ENCODE data around the gene MRPL24.

MRPL24 gene

DNA sequence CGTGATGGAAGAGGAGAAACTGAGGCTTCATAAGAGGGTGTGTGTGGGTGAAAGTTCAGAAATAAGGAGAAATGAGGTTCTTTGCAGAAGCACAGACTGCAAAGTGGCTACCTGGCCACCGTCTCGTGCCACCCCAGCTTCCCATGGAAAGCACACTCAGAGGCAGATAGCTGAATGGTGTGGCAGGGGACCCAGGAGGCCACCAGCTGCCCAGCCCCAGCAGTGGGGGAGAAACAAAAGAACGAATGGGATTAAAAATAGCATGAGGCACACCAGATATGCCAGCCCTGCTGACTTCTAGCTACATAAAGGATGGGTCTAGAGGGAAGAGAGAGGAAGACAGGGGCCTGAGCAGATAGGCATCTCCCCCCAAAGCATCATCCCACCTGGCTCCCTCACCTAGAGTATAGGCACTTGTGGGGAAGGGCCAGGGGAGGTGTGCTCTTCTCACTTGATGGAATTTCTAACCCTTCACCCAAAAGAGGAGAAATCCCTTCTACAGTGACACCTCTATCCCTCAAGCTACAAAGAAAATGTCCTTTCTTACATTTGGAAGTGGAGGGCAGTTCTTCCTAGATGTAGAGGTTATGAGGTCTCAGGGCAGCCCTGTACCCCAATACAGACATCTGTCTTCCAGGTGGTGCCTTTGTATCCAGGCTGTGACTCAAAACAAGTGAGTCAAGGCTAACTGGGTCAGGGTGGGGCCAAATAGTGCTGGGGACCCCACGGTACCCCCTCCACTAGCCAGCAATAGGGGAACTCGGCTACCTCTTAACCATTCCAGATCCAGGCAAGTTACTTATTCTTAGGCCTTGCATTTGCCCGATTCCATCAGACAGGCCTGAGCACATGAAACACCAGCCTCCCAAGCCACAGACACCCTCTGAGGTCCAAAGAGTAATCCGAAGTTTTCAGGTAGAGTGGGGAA lies 7.1 kb upstream of the MRPL24 start:
- Mint-ChIP-seq H3K4me1 (peaks cover 65% of the 10 kb centered on the region), H3K9me3 (no peaks in the 10 kb centered on the region), H3K4me3 (peak overlapping the region; percentile 94 to 99 (median 97)), H3K27ac (peak overlapping the region; percentile 99), H3K36me3 (ENCODE audit: low read depth) (peaks cover 8% of the 10 kb centered on the region), H3K27me3 (ENCODE audit: low read depth) (no peaks in the 10 kb centered on the region)
- TF ChIP-seq, protein P1, sequence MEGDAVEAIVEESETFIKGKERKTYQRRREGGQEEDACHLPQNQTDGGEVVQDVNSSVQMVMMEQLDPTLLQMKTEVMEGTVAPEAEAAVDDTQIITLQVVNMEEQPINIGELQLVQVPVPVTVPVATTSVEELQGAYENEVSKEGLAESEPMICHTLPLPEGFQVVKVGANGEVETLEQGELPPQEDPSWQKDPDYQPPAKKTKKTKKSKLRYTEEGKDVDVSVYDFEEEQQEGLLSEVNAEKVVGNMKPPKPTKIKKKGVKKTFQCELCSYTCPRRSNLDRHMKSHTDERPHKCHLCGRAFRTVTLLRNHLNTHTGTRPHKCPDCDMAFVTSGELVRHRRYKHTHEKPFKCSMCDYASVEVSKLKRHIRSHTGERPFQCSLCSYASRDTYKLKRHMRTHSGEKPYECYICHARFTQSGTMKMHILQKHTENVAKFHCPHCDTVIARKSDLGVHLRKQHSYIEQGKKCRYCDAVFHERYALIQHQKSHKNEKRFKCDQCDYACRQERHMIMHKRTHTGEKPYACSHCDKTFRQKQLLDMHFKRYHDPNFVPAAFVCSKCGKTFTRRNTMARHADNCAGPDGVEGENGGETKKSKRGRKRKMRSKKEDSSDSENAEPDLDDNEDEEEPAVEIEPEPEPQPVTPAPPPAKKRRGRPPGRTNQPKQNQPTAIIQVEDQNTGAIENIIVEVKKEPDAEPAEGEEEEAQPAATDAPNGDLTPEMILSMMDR (IDR thresholded peaks at IDR 0.05; ENCODE audit: unreplicated experiment in 3 of 3), result no peak

DNA sequence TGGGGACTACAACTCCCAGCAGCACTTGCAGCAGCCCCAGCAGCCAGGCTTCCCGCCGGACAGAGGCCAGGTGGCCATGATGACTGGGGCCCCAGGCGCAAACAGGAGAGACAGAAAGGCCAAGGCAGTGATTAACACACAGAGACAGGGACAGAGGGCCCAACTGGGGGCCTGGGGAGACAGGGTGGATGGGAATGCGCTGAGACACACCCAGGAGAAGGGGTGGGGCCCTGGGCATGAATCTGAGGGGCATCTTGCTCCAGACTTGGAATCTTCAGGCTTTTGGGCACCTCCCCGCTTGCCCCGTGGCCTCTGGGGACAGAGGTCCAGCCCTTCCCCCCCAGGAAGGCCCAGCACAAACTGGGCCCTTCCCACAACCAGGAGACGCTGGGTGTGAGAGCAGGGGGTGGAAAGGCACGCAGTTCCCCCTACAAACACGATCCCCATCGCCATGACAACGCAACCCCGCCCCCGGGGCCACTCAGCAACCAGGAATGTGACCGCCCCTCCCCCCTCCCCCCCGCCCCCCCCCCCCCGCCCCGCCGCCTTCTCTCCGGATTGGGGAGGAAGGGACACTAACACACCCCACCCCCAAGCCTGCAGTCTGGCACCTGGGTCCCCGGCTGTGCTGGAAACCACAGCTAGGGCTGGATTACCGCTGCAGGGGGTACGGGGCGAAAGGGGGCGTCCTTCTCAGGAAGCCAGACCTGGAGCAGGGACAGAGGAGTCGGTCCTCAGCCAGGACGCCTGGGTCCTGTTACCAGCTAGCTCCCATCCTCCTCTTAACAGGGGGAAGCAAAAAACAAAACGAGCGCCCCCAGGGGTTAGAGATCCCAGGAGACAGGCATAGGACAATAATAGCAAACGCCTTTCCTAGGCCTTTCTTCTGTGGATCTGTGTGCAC lies 6.1 kb upstream of the MRPL24 start:
- Mint-ChIP-seq H3K4me1 (peaks cover 60% of the 10 kb centered on the region), H3K27ac (peak overlapping the region; percentile 99), H3K36me3 (ENCODE audit: low read depth) (peaks cover 14% of the 10 kb centered on the region), H3K4me3 (peak overlapping the region; percentile 94 to 99 (median 97)), H3K27me3 (ENCODE audit: low read depth) (no peaks in the 10 kb centered on the region), H3K9me3 (no peaks in the 10 kb centered on the region)
- TF ChIP-seq, protein P1 (IDR thresholded peaks at IDR 0.05; ENCODE audit: unreplicated experiment in 3 of 3), result no peak

DNA sequence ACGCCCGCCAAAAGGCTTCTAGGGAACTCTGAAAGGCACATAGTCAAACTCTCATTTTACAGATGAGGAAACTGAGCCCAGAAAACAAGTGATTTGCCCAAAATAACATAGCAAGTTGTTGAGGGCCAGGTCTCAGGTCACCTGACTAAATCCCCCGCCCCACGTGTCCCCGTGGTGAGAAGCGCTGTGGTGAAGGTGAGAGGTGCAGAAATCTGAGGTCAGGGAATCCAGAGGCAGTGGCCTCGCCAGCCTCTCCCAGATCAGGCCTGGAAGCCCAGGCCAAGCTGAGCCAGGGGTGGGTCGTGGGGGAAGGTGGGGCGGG lies 5.5 kb upstream of the MRPL24 start:
- TF ChIP-seq, protein P1 (IDR thresholded peaks at IDR 0.05; ENCODE audit: unreplicated experiment in 3 of 3), result no peak
- Mint-ChIP-seq H3K4me1 (peaks cover 64% of the 10 kb centered on the region), H3K9me3 (no peaks in the 10 kb centered on the region), H3K27ac (peak overlapping the region; percentile 99), H3K36me3 (ENCODE audit: low read depth) (peaks cover 19% of the 10 kb centered on the region), H3K4me3 (peak overlapping the region; percentile 92 to 97 (median 94)), H3K27me3 (ENCODE audit: low read depth) (no peaks in the 10 kb centered on the region)

DNA sequence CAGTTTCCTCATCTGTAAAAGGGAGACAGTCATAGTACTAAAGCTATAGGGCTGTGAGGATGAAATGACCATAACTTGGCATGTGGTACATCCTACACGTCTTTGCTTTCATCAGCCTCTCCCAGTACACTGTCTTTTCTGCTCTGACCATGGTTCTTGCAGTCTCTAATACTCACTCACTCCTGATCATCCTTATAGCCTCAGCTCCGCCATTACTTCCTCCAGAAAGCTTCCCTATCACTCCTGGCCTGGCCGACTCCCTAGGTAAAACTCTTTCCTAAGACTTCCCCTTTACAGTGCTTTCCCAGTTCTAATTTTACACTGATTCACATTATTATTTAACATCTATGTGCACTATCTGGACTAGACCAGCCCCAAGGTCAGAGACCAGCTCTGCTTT lies 5.0 kb upstream of the MRPL24 start:
- Mint-ChIP-seq H3K27ac (peak overlapping the region; percentile 99), H3K27me3 (ENCODE audit: low read depth) (no peaks in the 10 kb centered on the region), H3K4me3 (peak overlapping the region; percentile 92 to 97 (median 94)), H3K36me3 (ENCODE audit: low read depth) (peaks cover 22% of the 10 kb centered on the region), H3K9me3 (no peaks in the 10 kb centered on the region), H3K4me1 (peaks cover 69% of the 10 kb centered on the region)
- TF ChIP-seq, protein P1 (IDR thresholded peaks at IDR 0.05; ENCODE audit: unreplicated experiment in 3 of 3), result no peak

DNA sequence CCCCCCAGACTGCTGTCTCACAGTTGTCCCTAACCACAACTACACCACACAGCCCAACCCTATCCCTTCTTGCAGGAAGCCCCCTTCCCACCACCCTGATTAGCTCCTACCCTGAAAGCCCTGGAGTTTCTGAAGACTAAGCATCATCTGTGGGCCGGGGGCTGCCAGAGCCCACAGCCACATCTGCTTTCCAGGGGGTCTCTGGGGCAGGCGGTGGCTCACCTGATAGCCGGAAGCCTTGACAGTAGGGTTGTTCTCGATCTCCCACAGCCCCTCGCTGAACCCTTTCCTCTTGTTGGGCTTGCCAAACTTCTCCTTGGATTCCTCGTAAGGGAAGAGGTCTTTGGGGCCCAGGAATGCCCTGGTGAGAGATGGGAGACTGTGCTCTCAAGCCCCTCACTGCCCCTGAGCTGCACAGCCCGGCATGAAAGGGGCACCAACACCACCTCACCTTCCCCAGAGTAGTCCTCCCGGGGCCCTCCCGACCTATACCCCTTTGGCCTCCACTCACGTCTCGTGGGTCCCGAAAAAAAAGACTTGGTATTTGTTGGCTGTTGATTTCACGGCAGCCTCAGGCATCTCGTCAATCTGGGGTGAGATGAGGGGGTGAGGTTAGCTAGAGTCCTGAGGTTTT lies 4.0 kb upstream of the MRPL24 start:
- H3K27ac Mint-ChIP-seq, result peak overlapping the region; percentile 99
- H3K9me3 Mint-ChIP-seq, result no peaks in the 10 kb centered on the region
- no peaks in the 10 kb centered on the region for H3K27me3 Mint-ChIP-seq (ENCODE audit: low read depth)
- H3K4me1 Mint-ChIP-seq, result peaks cover 68% of the 10 kb centered on the region
- H3K36me3 Mint-ChIP-seq (ENCODE audit: low read depth), result peaks cover 22% of the 10 kb centered on the region
- TF ChIP-seq, protein P1 (IDR thresholded peaks at IDR 0.05; ENCODE audit: unreplicated experiment in 3 of 3), result no peak
- H3K4me3 Mint-ChIP-seq, result peak overlapping the region; percentile 2 to 97 (median 92)
